ENCODE data around the gene BTRC. TPM values are rescaled to one million over a fixed set of nuclear protein-coding genes. Genes with fewer than 3 reads are reported as not detected.

The BTRC gene
- total RNA-seq, 1 experiment from 2014 or later: 22.4 TPM

DNA sequence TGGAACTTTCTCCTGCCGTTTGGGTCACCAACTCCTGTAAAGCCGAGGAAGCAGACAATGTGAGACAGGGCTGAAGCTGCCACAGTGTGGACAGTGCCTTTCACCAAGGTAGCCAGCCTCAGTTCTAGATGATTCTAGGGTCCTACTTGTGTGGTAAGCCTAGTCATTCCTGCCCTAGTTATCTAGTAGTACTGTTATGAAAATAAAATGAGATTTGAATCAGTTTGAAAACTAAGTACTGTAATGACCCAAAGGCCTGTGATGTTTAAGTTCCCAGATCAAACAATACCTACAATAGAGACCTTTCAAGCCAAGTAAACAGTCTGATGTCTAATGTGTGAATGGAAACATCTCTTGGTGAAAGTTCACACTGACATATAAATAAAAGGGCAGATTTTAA lies 197.0 kb downstream of the BTRC start (continued):
- TF ChIP-seq KAT7 (CRISPR knock-in tag; IDR thresholded peaks at IDR 0.05; ENCODE audit: borderline replicate concordance) (no peak), FOXK1 (CRISPR knock-in tag; IDR thresholded peaks at IDR 0.05) (no peak), RELA (CRISPR knock-in tag; IDR thresholded peaks at IDR 0.05; ENCODE audit: borderline replicate concordance) (no peak)

DNA sequence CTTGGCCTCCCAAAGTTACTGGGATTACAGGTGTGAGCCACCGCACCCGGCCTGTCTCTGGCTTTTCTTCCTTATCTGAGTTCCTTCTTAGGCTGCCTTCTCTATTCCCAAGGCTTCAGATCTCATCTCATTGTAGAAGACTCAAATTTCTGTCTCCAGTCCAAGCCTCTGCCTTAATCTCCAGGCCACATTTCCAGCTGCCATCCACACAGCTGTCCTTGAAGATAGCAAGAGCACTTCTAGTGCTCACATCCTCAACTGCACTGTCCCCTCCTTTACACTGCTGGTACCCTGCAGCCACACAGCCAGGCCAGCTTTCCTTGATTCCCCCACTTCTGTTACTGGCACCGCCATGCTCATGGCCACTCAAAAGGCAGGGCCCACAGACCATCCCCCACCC lies 198.5 kb downstream of the BTRC start:
- CTCF ChIA-PET: interaction anchor here (0.5 to 2.0 kb wide), 3 partner anchors 18 to 252 kb away, joined by 3 to 5 read pairs (median 4); no protein-coding TSS in a partner anchor
- Mint-ChIP-seq H3K27ac (no peak overlapping the region), H3K4me3 (no peak overlapping the region), H3K27me3 (ENCODE audit: low read depth) (no peaks in the 10 kb centered on the region), H3K9me3 (no peaks in the 10 kb centered on the region), H3K36me3 (peaks cover 7% of the 10 kb centered on the region), H3K4me1 (no peaks in the 10 kb centered on the region)
- DNase-seq (ENCODE audit: low spot score): no peak
- POLR2A ChIA-PET: no interaction called here
- no peak for ATAC-seq
- no peak for TF ChIP-seq SP1 (CRISPR knock-in tag; conservative IDR thresholded peaks at IDR 0.05)
- TF ChIP-seq ZNF396 (CRISPR knock-in tag; IDR thresholded peaks at IDR 0.05; ENCODE audit: borderline replicate concordance): no peak
- no peak for TF ChIP-seq JUN (CRISPR knock-in tag; IDR thresholded peaks at IDR 0.05)
- no peak for TF ChIP-seq ATF3 (CRISPR knock-in tag; conservative IDR thresholded peaks at IDR 0.05)
- no peak for TF ChIP-seq NFE2L1 (CRISPR knock-in tag; IDR thresholded peaks at IDR 0.05)
- TF ChIP-seq CBFB (CRISPR knock-in tag; IDR thresholded peaks at IDR 0.05; ENCODE audit: low read depth): no peak
- TF ChIP-seq, protein P1, sequence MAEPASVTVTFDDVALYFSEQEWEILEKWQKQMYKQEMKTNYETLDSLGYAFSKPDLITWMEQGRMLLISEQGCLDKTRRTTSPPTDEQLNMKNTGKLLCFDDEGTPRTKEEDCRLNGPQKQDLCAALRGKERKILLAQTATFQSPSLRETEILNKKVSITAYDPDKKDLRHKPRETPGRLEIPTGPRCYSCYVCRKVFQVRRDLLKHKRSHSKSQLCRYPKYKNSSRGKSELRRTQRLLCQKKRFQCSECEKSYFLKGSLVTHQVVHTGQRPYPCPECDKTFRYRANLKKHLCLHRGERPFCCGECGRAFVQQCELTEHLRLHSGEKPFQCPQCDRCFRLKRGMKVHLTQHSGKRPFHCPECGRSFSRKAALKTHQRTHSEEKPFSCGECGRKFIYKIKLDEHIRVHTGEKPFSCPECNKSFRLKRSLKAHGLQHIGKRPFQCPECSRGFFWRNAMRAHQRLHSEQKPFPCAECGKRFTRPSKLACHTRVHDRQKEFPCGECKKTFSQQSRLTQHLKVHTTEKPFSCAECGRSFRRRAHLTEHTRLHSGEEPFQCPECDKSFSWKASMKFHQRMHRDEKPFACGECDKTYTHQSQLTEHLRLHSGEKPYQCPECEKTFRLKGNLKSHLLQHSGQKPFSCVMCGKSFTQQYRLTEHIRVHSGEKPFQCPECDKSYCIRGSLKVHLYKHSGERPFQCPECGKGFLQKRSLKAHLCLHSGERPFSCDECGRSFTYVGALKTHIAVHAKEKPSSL (CRISPR knock-in tag; conservative IDR thresholded peaks at IDR 0.05): no peak

DNA sequence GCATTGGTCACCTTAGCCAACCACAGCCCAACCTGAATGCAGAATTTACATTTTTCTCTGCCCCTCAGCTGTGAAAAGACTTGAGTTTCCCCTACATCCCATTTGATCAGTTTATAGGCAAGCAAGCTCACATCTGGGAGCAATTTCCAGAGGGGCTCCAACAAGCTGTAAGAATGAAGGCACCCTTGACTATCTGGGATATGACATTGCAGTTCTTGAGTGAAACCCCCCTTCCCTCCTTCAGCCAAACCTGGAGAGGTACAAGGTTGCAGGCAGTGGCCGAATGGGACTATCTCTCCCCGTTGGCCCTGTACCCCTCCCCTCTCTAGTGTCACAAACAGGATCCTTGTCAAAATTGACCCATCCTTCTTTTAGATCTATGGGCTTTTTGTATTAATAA lies 203.6 kb downstream of the BTRC start:
- Mint-ChIP-seq H3K9me3 (no peaks in the 10 kb centered on the region), H3K4me1 (peaks cover 7% of the 10 kb centered on the region), H3K27ac (no peak overlapping the region), H3K4me3 (no peak overlapping the region), H3K36me3 (peaks cover 4% of the 10 kb centered on the region; the same call in 1 of the 2 replicates), H3K27me3 (ENCODE audit: low read depth) (peaks cover 2% of the 10 kb centered on the region; the same call in 1 of the 2 replicates)
- CTCF ChIA-PET: interaction anchor here (1.2 to 5.0 kb wide), 2 partner anchors 12 to 90 kb away, joined by 3 to 27 read pairs; no protein-coding TSS in a partner anchor
- no peak for TF ChIP-seq CREM (CRISPR knock-in tag; IDR thresholded peaks at IDR 0.05)
- no peak for TF ChIP-seq ATF3 (CRISPR knock-in tag; conservative IDR thresholded peaks at IDR 0.05)
- no peak for TF ChIP-seq SP1 (CRISPR knock-in tag; conservative IDR thresholded peaks at IDR 0.05)
- no peak for TF ChIP-seq ZNF317 (CRISPR knock-in tag; IDR thresholded peaks at IDR 0.05; ENCODE audit: borderline replicate concordance, low read depth)
- TF ChIP-seq JUN (CRISPR knock-in tag; IDR thresholded peaks at IDR 0.05): no peak
- TF ChIP-seq FOXP1 (CRISPR knock-in tag; IDR thresholded peaks at IDR 0.05; ENCODE audit: borderline replicate concordance): no peak
- TF ChIP-seq EMX1 (CRISPR knock-in tag; IDR thresholded peaks at IDR 0.05): no peak
- no peak for TF ChIP-seq TEAD4 (CRISPR knock-in tag; IDR thresholded peaks at IDR 0.05)
- TF ChIP-seq, protein P2, sequence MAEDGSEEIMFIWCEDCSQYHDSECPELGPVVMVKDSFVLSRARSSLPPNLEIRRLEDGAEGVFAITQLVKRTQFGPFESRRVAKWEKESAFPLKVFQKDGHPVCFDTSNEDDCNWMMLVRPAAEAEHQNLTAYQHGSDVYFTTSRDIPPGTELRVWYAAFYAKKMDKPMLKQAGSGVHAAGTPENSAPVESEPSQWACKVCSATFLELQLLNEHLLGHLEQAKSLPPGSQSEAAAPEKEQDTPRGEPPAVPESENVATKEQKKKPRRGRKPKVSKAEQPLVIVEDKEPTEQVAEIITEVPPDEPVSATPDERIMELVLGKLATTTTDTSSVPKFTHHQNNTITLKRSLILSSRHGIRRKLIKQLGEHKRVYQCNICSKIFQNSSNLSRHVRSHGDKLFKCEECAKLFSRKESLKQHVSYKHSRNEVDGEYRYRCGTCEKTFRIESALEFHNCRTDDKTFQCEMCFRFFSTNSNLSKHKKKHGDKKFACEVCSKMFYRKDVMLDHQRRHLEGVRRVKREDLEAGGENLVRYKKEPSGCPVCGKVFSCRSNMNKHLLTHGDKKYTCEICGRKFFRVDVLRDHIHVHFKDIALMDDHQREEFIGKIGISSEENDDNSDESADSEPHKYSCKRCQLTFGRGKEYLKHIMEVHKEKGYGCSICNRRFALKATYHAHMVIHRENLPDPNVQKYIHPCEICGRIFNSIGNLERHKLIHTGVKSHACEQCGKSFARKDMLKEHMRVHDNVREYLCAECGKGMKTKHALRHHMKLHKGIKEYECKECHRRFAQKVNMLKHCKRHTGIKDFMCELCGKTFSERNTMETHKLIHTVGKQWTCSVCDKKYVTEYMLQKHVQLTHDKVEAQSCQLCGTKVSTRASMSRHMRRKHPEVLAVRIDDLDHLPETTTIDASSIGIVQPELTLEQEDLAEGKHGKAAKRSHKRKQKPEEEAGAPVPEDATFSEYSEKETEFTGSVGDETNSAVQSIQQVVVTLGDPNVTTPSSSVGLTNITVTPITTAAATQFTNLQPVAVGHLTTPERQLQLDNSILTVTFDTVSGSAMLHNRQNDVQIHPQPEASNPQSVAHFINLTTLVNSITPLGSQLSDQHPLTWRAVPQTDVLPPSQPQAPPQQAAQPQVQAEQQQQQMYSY (CRISPR knock-in tag; IDR thresholded peaks at IDR 0.05): no peak
- TF ChIP-seq ZBTB21 (CRISPR knock-in tag; IDR thresholded peaks at IDR 0.05; ENCODE audit: borderline replicate concordance): no peak
- ATAC-seq: no peak
- no peak for DNase-seq (ENCODE audit: low spot score)
- POLR2A ChIA-PET: no interaction called here
